ENCODE data around the gene ARHGAP12.

ARHGAP12 gene

DNA sequence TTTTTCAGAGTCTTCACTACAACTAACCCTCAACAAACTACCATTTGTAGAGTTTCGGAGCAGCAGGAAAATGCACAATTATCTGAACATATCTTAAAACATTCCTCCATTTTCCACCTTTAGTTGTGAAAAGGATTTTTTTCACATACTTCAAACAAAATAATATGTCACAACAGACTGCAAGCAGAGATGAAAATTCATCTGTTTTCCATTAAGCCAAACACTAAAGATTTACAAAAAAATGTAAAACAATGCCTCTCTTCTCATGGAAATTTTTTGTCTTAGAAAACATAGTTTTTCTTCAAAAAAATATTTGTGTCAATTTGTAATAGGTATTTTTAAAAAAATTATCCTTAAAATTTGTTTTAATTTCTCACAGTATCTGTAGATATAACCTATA, 98.9 kb downstream of the ARHGAP12 start:
- DNase-seq (ENCODE audit: extremely low read depth in 1 of 2, low read depth in 1 of 2): no peak

GRCh38 chr10:31823358-31823757, 105.3 kb downstream of the ARHGAP12 start:
- no peak for DNase-seq (ENCODE audit: extremely low read depth in 1 of 2, low read depth in 1 of 2)

- no peak for DNase-seq (ENCODE audit: extremely low read depth in 1 of 2, low read depth in 1 of 2)
Observed at GRCh38 chr10:31822616-31823318, 105.9 kb downstream of the ARHGAP12 start.

- DNase-seq (ENCODE audit: extremely low read depth in 1 of 2, low read depth in 1 of 2): no peak
Observed at GRCh38 chr10:31822150-31822549, 106.5 kb downstream of the ARHGAP12 start.

- no peak for DNase-seq (ENCODE audit: extremely low read depth in 1 of 2, low read depth in 1 of 2)
Observed at GRCh38 chr10:31820778-31821369, 107.8 kb downstream of the ARHGAP12 start.

DNA sequence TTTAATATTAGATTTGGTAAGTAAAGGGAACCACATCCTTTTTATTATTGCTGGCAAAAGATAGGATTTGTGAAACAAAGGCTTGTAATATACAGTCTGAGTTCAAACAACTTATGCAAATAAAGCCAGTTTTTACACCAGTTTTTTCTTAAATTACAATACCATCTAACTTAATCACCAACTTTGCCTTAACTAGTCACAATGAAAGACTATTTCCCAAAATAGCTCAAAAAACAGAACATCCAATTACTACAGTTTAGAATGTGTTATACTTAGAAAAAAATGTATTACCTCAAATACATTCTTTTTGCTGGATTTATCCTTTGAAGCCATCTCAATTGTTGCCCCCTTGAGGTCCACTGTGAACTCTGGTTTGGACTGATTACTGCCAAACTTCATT, 108.5 kb downstream of the ARHGAP12 start:
- DNase-seq (ENCODE audit: extremely low read depth in 1 of 2, low read depth in 1 of 2): no peak

GRCh38 chr10:31819391-31819820, 109.2 kb downstream of the ARHGAP12 start:
- no peak for DNase-seq (ENCODE audit: extremely low read depth in 1 of 2, low read depth in 1 of 2)

DNA sequence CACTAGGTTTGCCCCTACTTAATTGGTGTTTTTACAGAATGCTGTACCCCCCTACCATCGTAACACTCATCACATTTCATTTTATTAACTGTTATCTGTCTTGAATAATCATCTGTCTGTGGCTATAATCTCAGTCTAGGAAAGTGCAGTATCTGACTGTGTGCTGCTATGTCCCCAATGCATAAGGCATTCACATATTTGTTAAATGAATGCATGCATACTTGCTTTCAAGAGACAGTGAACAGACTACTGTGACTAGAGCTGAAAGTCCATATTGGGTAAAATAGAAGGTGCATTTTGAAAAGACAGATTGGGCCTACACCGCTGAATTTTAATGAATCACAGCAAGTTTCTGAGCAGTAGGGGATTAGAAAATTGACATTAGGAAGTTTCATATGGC, 112.3 kb downstream of the ARHGAP12 start:
- DNase-seq (ENCODE audit: extremely low read depth in 1 of 2, low read depth in 1 of 2): no peak

GRCh38 chr10:31808258-31809218, 120.1 kb downstream of the ARHGAP12 start:
- DNase-seq (ENCODE audit: extremely low read depth in 1 of 2, low read depth in 1 of 2): no peak

DNA sequence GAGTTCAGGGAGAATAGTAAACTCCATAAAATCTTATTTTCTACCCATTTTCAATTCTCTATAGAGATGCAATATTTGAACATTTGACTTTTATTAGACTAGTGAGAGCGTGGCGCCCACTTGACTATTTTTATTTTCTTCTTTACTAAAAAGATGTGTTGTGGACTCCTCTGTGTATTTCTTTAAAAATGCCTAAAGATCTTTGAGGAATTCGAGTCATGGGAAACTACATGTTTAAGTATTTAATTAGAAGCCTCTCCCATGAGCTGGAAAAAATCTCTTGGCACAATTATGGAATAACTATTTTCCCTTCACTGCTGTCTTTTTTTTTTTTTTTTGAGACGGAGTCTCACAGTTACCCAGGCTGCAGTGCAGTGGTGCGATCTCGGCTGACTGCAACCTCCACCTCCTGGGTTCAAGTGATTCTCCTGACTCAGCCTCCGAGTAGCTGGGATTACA, 124.2 kb downstream of the ARHGAP12 start:
- no peak for DNase-seq (ENCODE audit: extremely low read depth in 1 of 2, low read depth in 1 of 2)

DNA sequence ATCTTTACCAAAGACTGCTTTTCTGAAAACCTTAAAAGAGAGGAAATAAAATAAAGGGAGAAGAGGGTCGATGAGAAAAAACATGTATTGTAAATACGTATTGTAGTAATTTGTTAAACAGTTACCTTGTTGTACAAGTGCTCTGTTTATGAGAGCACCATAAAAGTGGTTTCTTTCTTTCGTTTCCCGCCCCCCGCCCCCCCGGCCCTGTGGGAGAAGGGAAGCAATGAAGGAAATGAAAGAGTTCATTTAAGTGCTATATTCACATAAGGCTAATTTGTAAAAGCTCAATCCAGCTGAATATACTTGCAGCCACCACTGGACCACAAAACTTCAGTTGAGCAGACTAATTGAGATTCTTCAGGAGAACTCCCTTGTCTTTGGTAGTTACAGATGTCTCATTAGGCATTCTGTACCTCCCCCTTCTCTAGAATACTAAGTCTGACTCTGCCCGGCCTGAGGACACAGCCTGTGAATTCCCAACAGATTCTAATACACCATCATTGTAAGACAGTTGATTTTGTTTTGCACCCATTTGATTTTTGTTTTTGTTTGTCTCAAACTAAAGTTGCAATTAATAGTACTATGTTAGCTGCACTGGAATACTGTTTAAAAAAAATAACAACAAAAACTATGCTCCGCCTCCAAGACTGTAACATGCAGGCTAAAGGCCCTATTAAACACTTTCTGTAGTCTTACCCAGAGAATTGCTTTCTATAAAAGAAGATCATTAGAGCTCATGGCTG, 124.9 kb downstream of the ARHGAP12 start:
- DNase-seq (ENCODE audit: extremely low read depth in 1 of 2, low read depth in 1 of 2): no peak

DNA sequence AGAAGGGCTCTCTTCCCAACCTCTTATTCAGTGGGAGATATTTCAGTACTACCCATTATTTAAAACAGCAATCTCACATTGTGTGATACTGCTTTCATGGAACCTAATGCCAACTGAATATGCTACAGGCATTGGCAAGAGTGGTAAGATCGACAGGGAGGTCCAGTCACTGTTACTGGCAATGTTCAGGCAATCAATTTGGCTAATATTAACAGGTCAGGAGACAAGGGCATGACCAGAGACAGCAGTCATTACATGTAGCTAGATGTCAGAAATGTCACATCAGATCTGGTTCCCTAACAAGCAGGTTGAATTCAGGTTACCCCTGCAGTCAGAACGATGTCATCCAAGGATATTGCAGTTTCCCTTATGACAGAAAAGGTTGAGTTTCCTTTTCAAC, 129.4 kb downstream of the ARHGAP12 start:
- no peak for DNase-seq (ENCODE audit: extremely low read depth in 1 of 2, low read depth in 1 of 2)

GRCh38 chr10:31792745-31793144, 135.9 kb downstream of the ARHGAP12 start:
- DNase-seq (ENCODE audit: extremely low read depth in 1 of 2, low read depth in 1 of 2): no peak

DNA sequence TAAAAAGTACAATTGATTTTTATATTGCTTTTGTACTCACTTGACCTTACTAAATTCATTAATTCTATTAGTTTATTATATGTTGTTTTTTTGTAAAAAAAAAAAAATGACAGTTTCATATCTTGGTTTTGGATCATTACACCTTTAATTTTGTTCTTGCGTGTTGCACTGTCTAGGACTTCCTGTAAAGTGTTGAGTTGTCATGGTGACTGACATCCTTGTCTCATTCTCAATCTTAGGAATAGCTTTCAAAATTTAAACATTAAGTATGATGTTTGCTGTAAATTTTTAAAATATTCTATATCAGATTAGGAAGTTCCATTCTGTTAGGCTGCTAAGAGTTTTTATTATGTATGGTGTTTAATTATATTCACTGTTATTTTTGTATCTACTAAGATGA, 139.1 kb downstream of the ARHGAP12 start:
- DNase-seq (ENCODE audit: extremely low read depth in 1 of 2, low read depth in 1 of 2): no peak

DNA sequence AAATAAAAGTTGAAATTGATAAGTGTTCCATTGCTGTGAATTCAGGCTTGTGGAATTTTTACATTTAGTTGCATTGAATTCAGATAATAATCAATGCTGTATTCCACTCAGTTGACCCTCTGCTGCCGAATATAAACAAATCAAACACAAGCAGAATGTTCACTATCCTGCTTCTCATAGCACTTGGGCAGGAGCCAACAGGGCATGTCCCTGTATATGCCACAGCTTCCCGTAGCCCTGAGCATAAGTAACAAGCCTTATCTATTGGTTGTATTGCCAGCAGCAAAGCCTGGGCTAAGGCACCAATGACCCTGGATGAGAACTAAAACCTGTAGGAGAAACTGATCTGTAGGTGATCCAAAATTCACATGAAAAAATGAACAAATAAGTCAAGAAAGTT, 145.9 kb downstream of the ARHGAP12 start:
- no peak for DNase-seq (ENCODE audit: extremely low read depth in 1 of 2, low read depth in 1 of 2)

- DNase-seq (ENCODE audit: extremely low read depth in 1 of 2, low read depth in 1 of 2): no peak
Observed at GRCh38 chr10:31780717-31781116, 147.9 kb downstream of the ARHGAP12 start.

DNA sequence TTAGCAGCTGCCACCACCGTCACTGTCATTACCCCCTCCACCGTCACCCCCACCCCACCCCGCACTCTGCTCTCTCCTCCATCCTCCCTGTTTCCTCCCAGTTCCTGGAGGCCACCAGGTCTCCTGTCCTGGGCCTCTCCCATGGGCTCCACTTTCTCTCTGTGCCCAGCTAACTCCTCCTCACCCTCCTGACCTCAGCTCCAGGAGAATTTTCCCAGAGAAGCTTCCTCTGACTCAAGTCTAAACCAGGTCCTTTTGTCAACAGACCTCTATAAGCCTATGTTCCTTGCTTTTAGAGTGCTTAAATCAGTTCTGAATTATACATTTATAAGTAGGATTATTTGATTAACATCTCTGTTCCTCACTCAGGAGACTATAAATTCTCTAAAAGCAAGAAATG, 150.0 kb downstream of the ARHGAP12 start:
- no peak for DNase-seq (ENCODE audit: extremely low read depth in 1 of 2, low read depth in 1 of 2)

DNA sequence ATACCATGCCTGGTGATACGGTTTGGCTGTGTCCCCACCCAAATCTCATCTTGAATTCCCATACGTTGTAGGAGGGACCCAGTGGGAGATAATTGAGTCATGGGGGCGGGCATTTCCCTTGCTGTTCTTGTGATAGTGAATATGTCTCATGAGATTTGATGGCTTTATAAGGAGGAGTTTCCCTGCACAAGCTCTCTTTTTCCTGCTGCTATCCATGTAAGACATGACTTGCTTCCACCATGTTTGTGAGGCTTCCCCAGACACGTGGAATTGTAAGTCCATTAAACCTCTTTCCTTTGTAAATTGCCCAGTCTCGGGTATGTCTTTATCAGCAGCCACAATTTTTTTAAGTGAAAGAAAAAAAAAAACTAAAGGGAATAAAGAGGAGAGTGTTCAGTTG, 152.5 kb downstream of the ARHGAP12 start:
- DNase-seq (ENCODE audit: extremely low read depth in 1 of 2, low read depth in 1 of 2): no peak

DNA sequence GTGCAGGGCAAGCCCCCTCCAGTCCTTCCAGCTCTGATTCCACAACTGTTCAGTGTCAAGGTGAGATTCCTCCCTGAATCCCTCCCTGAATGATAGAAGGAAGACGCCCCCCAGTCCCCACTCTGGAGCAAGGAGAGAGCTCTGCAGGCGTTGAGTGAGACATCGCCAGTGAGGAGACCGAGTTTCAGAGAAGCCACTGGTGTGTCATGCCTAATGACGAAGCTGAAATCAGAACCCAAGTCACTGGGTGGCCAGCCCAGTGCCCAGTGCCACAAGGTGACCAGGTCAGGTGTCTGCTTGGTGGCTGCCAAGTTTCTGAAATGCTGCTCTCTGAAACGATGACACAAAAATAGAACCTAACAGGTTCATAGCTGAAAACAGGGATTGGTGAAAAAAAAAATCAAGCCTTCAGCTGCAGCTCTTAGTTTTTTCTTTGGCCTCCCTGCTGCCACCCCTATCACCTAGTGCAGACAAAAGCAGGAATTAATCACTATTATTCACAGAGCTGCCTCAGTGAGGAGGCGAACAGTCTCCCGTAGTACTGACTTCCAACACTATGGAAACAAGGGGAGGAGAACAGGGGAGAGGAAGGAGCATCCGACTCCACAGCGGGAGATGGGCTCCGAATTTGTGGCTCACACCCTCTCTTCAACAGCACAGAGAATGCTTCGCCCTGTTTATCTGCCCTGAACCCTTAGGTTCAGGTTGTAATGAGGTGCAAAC, 153.5 kb downstream of the ARHGAP12 start:
- no peak for DNase-seq (ENCODE audit: extremely low read depth in 1 of 2, low read depth in 1 of 2)

GRCh38 chr10:31774299-31774900, 154.2 kb downstream of the ARHGAP12 start:
- DNase-seq (ENCODE audit: extremely low read depth in 1 of 2, low read depth in 1 of 2): no peak

All from activated CD8-positive, alpha-beta memory T cell treated with anti-CD3 and anti-CD28 coated beads for 1 hour (primary cell).